ENCODE measurements around the gene RNLS. TPM values are rescaled to one million over a fixed set of nuclear protein-coding genes. Genes with fewer than 3 reads are reported as not detected.

The RNLS gene
- total RNA-seq, 1 experiment from 2014 or later = not detected

GRCh38 chr10:88241501-88241900, 341.6 kb downstream of the RNLS start:
- ChIA-PET POLR2A (no interaction called here), CTCF (no interaction called here), RAD21 (ENCODE audit: low non-redundant PET in 1 of 2, low total read pairs in 2 of 2, uncharacterized antibody in 2 of 2, unreplicated experiment in 2 of 2) (no interaction called here)
- no peak for TF ChIP-seq CEBPB (IDR thresholded peaks at IDR 0.05; ENCODE audit: low read depth)
- no peak for TF ChIP-seq YY1 (IDR thresholded peaks at IDR 0.05; ENCODE audit: extremely low read depth, insufficient replicate concordance, low read depth, low read length)
- TF ChIP-seq ZFX (IDR thresholded peaks at IDR 0.05) = no peak
- TF ChIP-seq POLR2A (IDR thresholded peaks at IDR 0.05; ENCODE audit: borderline replicate concordance, extremely low read depth, insufficient read depth, insufficient read length) = no peak
- no peak for TF ChIP-seq ZNF274 (IDR thresholded peaks at IDR 0.05; ENCODE audit: low read depth, low read length)
- TF ChIP-seq JUND (IDR thresholded peaks at IDR 0.05) = no peak
- TF ChIP-seq SP1 (IDR thresholded peaks at IDR 0.05; ENCODE audit: low read depth) = no peak
- TF ChIP-seq RAD21 (IDR thresholded peaks at IDR 0.05; ENCODE audit: low read depth) = no peak
- TF ChIP-seq EZH2 (IDR thresholded peaks at IDR 0.05) = no peak
- TF ChIP-seq ZBTB33 (IDR thresholded peaks at IDR 0.05; ENCODE audit: extremely low read depth, insufficient replicate concordance, low read length) = no peak
- TF ChIP-seq MAX (IDR thresholded peaks at IDR 0.05) = no peak
- TF ChIP-seq SRF (IDR thresholded peaks at IDR 0.05; ENCODE audit: low read depth) = no peak
- TF ChIP-seq TCF7L2 (IDR thresholded peaks at IDR 0.05; ENCODE audit: borderline replicate concordance, extremely low read depth, insufficient read depth, insufficient read length) = no peak
- no peaks in the 10 kb centered on the region for H3K79me2 ChIP-seq (ENCODE audit: insufficient read depth, low read length)
- H3K9me2 ChIP-seq (ENCODE audit: insufficient read depth) = no peaks in the 10 kb centered on the region
- peak overlapping the region; percentile 51 for H2AFZ ChIP-seq (ENCODE audit: low read depth, low read length, poor library complexity, severe bottlenecking)
- no peak overlapping the region for H3K9ac ChIP-seq (ENCODE audit: low read length)
- intact Hi-C loops (cut with micrococcal nuclease) = no loop called here
- H3K4me3 ChIP-seq (replicated peaks in 1 of 2; ENCODE audit: low read depth in 1 of 2, low read length in 2 of 2) = no peak overlapping the region
- H3K4me2 ChIP-seq (ENCODE audit: low read length) = no peak overlapping the region
- H3K36me3 ChIP-seq (ENCODE audit: control insufficient read depth in 1 of 2, insufficient read depth in 2 of 2, low read length in 2 of 2) = no peaks in the 10 kb centered on the region
- BruUV-seq (replicated peaks) = no TSS peak
- H3K27ac ChIP-seq (ENCODE audit: low read depth, low read length) = no peak overlapping the region
- DNase-seq (ENCODE audit: low read depth, low spot score) = no peak
- no peaks in the 10 kb centered on the region for H3K4me1 ChIP-seq (ENCODE audit: control insufficient read depth in 1 of 2, insufficient read depth in 2 of 2, low read length in 2 of 2)
- no peaks in the 10 kb centered on the region for H3K9me3 ChIP-seq (ENCODE audit: control insufficient read depth in 1 of 2, insufficient read depth in 1 of 2, low read depth in 1 of 2, low read length in 2 of 2)
- H4K20me1 ChIP-seq (ENCODE audit: insufficient read depth) = no peaks in the 10 kb centered on the region
- no peaks in the 10 kb centered on the region for H3K27me3 ChIP-seq (ENCODE audit: insufficient read depth, low read length)
- ATAC-seq = no peak

All from HCT116 (cell line).